Middle frontal gyrus (tissue), 1 donor: ENCODE measurements around the gene LCMT2.
"Not testable (repeated sequence)": the region's sequence is repeated elsewhere in the genome, so short reads cannot be mapped to it uniquely, and the experiment has no call there.

Experiments
- DNase-seq: peaks from one replicate; pipeline ENCODE4 v3.0.0-alpha.2; 2015; ENCODE audit warnings: low spot score; ENCODE audit errors: extremely low spot score

Gene LCMT2

DNA sequence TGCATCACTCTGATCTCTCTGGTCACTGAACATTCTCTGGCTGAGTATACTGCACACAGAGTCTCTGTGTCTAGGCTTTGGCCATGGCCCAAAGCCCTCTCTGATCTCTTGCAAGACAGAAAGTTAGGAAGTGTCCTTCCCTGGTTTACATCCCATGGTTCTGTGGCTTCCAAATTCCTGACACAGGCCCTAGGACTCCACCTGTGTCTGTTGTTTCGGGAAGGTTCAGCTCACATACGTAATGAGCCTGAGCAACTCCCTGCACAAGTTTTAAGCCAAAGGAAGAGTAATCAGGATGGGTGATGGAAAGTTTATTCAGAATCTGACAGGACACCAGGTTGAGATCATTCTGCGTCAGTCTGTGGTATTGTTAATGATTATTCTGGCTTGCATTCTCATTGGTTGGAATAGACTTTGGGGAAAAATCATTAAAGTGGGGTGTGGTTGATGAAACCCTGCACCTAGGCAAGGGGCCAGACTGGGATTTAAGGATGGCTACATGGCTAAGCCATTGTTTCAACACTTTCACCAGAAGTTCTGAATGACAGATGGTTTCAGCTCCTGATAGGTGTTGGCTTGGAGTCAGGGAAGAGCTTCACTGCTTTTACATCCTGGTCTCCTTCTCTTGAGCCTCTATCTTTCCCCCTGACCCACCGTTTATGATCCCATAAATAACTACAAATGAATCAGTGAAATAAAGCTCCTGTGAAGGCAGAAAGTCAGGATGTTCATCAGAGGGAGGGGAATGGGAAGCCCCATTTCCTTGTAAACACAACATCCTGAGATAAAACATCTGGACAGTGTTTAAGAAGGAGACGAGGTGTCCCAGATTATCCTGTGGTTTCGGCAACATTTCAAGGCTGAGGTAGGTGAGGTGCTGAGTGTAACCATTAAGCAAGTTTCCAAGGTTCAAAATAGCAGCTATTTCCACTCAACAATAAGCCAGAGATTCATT is 14.1 kb downstream of the LCMT2 start:
- no peak for DNase-seq

- DNase-seq: no peak
These were observed 16.2 kb downstream of the LCMT2 start for GRCh38 chr15:43314171-43314570.

DNA sequence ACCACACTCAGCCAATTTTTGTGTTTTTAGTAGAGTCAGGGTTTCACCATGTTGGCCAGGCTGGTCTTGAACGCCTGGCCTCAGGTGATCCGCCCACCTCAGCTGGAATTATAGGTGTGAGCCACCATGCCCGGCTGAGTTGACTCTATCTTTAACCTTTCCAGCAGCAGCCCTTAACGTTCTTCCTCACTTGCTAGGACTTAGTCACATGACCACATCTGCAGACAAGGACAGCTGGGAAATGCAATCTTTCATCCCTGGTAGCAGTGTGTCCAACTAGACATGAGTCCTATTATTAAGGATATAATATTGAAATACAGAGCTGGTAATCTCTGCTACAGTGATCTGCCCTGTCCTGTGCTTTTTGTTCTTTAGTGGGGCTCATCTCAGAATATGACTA is 18.0 kb downstream of the LCMT2 start:
- no peak for DNase-seq

- DNase-seq: no peak
These were observed 28.1 kb downstream of the LCMT2 start, which contains the start of gene TGM7 for GRCh38 chr15:43302205-43302817. TGM7 (minus strand) TSS chr15:43302255.

- no peak for DNase-seq
These were observed 30.5 kb downstream of the LCMT2 start for GRCh38 chr15:43299884-43300283.

DNA sequence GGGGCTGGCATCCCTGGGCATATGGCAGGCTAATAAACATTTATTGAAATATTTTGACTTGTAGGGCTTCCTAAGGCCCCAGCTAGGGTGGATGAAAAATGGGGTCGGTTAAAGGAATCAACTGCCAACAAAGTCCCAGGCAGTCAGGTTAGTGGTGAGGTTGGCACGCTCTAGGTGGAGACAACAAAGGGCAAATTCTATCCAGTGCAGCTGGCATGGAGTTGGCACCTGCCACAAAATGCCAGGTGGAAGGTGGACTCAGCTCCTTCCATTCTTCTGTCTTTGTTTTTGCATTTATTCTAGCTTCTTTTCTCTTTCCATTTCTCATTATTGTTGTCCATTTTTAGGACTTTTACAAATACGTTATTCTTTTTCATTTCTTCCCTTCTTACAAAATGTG is 31.0 kb downstream of the LCMT2 start:
- no peak for DNase-seq

GRCh38 chr15:43294091-43294706 is 36.2 kb downstream of the LCMT2 start:
- no peak for DNase-seq

DNA sequence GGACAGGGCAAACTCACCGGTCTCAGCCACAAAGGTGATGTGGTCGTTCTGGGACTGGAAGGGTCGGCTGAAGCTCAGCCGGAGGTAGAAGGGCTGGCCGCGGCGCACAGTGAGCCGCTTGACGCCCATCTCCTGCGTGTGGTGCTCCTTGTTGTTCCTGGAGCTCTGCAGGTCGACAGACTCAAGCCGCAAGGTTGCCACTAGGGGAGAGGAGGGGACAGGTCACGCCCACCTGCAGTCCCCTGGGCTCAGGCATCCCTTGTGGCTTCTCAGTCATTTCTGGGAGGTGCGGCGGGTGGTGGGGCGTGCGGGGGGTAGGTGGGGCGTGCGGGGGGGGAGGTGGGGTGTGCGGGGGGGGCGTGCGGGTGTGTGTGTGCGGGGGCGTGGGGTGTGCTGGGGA is 36.9 kb downstream of the LCMT2 start:
- DNase-seq: no peak

DNA sequence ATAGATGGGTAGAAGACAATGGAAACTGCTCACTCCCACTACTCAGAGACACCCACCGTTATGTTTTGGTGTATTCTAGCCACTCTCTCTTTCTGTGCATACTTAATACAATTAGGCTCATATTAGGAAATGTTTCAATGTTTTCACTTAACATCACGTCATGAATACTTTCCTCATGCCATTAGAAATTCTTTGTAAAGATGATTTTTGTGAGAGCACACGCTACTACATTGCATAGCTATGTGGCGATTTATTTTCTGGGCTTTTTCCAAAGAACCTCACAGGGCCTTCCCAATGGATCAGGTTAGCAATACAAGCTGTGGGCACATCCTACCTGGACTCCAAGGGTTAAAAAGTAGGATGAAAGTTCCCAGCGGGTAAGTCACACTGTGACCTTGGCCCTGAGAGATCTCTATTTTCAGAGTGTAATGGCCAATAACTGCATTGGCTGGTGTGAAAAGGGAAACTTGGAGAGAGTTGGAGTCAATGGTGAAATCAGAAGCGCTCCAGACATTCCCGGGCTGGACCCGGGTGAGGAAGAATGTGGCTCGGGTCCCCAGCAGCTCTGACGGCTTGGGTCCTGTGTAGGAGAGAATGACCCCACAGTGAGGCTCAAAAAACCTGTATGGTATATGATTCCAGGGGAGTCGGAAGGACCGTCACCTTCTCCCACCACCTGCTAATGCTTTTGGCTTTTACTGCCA is 37.8 kb downstream of the LCMT2 start:
- DNase-seq: no peak

GRCh38 chr15:43289656-43290055 is 40.7 kb downstream of the LCMT2 start:
- DNase-seq: not testable (repeated sequence)

DNA sequence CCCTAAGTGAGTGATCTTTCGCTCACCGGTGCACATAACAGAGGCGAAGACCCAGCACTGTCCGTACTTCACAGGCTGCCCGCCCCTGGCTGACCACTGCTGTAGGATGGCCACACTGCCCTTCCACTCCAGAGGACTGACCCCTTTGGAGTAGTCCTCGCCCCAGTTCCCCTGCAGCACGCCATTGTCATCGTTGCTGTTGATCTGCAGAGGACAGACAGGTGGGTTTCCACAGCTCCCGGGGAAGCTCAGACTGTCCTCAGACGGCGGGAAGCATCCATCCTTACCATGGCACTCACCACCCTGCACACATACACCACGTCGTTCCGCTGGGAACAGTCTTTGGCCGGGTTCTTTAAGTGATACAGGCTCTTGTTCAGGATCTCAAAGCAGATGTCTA is 43.1 kb downstream of the LCMT2 start:
- no peak for DNase-seq

DNA sequence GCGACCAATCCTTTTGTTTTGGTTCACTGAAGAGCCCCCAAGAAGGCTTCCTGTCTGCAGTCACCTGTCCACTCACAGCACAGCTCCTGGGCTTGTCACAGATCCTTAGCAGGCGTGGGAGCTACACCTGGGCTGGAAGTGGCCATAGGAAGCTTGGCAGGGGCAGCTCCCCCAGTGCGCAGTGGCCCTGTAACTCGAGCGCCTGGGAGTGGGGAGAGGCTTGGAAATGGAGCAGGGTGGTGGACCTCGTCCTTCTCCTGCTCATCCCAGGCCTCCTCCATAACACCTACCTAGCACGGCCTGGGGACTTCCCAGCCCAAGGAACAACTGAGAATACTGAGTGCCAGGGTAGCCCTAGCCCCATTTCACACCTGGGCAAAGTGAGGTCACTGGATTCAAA is 44.3 kb downstream of the LCMT2 start:
- no peak for DNase-seq

DNA sequence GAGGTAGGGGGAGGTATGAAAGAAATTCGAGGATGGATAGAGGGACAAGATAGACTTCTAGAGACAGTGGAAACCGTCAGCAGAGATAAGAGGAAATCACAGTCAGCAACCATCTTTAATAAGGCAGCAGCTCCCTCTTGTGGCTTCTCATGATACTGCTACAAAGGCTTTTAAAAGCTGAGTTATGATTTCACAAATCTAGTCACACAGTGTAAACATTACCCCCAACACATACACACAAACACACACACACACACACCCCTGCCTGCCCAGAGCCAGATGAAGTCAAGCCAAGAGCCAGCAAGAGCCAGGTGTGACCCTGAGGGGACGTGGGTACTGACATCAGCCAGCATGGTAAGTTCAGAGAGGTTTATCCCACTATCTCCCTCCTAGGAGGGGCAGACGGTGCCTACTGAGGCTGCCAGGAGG is 44.8 kb downstream of the LCMT2 start:
- peak; percentile 65 for DNase-seq

- no peak for DNase-seq
These were observed 46.8 kb downstream of the LCMT2 start for GRCh38 chr15:43283526-43283925.

DNA sequence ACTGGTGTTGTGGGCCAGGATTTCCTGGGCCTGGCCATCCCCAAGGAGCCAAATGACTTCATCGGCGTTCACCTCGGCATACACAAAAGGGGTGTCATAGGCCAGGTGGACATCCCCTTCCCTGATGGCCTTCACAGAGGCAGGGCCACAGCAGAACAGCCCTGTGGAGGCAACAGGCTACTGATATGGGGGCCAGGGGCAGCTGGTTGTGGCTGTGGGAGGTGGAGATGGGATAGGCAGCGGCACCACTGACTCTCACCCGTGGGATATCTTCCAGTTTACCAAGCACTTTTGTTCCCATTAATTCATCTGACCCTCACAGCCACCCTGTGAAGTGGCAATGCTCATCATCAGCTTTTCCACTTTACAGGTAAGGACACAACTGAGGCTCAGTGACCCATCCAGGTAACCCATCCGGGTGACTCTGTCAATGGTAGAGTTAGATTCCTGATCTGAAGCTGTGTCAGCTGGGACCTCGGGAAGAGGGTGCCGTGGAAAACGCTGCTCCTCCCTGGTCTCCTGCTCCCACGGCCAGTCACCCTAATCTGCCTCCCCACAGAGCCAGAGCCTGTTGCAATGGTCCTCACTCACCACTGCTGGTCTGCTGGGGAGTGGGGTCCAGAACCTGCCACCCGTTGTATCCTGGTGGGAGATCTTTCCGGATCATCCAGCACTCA is 48.3 kb downstream of the LCMT2 start:
- no peak for DNase-seq

DNA sequence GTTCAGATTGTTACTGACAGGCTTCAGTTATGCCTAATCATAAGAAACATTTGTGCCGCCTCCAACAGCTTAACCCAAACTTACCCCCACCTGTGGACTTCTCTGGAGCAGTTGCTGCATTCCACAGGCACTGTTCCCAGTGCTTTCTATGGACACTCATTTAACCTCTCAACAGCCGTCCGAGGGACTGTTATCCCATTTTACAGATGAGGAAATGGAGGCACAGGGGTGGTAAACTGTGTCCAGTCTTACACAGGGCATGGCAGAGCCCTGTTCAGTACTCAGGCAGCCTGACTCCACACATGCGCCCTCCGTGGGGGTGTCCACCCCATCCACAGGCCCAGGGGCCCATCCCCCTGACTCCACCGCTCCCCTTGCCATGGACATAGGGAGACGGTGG is 49.4 kb downstream of the LCMT2 start:
- DNase-seq: no peak

DNA sequence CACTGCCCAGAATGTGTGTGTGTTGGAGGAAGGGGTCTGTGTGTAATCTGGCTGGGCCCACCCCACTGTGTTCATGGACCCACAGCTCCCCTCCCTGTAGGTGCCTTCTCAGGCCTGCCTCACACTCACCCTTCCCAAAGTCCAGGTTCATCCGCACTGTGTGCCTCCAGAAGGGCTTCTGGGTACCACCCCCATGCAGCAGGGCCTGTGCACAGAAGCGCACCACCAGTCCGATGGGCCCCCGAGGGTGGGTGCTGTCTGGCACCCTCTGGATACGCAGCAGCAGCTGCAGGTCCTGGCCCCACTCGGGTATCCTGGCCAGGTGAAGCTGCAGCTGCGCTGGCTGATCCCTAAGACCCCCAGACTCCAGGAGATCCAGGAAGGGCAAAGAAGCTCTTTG is 50.9 kb downstream of the LCMT2 start:
- DNase-seq: no peak

GRCh38 chr15:43278869-43279268 is 51.5 kb downstream of the LCMT2 start:
- DNase-seq: no peak

GRCh38 chr15:43277901-43278300 is 52.5 kb downstream of the LCMT2 start:
- DNase-seq: no peak

DNA sequence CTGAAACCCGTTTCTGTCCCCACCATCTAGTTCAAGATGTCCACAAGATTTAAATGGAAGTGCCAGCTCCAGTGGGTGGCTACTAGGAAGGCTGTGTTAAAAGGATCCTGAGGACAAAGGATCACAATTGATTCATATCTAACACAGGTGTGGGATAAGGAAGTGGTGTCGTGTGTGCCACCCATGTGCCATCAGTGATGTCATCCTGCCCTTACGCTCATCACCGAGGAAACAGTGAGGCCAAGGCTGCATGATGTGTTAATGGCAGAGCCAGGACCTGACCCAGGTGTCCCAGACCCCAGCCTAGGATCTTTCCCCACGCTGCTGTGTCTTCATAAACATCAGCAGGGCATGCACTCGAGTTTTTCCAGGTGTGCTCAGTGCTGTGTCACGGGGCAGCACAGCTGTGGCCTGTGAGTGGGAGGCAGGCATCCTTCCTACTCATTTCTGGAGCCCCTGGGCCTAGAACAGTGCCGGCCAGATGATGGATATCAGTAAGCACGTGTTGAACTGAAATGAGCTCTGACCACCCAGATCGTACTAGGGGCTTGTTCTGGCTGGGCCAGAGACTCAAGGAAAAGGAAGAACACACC is 53.0 kb downstream of the LCMT2 start:
- DNase-seq: no peak
